GM18511 (cell line): ENCODE results near the gene TUB.

Experiments used
- ATAC-seq: cut with Tn5 transposase; IDR thresholded peaks from one replicate; pipeline ENCODE4 v1.9.1; 2021; ENCODE audit warnings: mild to moderate bottlenecking, moderate library complexity; ENCODE audit not compliant: unreplicated experiment

TUB gene

DNA sequence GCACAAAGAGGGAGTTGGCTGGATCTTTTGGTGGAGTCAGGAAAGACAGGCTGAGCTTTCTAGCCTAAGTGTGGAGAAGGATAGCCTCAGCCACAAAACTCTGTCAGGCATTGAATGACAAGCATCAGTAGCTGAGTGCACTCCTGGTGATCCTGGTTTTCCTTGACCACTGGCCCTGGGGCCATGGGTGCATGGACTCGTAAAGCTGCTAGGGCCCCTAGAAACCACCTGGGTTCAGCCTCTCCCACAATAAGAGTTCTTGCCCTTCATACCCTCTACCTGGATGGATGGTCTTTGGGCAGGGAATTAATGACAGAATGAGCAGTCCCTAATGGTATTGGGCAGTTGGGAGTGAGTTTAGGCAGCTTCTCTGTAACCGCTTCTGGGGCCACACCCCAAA is 22.9 kb downstream of the TUB start:
- no peak for ATAC-seq

DNA sequence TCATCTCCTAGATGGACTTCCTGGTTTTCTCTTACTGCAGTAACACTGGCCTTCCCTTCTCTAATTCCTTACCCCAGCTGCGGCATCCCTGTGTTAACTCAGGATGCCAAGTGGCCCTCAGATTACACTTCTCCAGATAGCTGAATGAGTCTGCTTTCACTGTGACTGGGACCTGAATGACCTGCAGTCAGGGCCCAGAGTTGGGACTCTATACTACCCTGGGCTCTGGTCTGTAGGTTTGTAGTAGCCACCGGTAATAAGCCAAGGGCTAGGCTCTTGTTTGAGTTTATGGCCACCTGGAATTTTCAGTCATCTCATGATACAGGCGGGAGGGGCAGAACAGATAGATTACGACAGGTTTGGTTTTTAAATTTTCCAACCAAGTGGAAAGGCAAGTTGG is 24.1 kb downstream of the TUB start:
- ATAC-seq: no peak

DNA sequence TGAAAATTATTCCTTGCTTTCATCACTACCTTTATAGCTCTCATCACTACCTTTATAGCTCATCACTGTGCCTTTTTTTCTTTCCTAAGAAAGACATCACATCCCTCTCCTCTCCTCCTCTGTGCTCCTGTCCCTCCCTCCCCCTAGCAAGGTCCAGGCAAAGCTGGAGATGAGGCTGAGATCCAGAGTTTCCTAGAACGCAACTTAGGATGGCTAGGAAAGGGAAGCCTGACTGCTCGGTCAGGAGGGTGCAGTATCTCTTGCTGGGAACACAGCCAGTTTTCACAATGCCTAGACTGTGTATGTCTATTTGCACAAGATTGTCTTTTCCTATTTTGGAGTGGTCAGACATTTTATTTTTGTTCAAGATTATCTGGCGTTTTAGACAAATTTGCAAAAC is 24.7 kb downstream of the TUB start:
- no peak for ATAC-seq

DNA sequence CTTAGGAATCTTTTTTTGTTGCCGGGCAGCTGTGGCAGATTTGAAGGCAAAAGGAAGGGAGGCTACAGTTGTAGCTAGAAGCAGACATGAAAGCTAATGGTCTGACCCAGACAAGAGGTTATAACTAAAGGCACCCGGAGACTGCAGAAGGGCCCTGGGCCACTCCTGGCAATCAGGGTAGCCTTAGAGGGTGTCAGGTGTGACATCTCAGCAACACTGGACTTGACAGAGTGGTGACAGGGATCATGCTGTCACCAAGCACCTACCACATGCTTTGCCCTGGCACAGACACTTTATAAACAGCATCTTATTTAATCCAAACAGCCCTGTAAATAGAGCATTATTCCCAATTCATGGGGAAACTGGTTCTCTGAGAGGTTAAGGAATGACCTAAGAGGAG is 25.7 kb downstream of the TUB start:
- no peak for ATAC-seq

DNA sequence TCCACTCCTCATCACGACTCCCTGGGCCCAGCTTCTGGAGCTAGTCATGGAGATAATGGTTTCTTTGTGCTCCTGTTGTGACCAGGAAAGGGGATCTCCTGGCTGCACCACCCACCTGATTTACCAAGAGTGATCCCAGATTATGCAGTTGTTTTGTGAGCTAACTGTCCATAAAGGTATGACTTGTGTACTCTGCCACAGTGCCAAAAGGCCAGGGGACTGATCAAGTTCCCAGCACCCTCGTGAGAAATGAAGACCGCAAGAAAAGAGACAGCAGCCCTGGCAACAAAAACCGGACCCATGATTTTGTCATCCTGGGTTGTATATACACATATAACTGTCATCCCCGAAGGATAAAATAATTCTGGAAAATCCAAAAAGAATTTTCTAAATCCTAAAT is 26.6 kb downstream of the TUB start:
- no peak for ATAC-seq

DNA sequence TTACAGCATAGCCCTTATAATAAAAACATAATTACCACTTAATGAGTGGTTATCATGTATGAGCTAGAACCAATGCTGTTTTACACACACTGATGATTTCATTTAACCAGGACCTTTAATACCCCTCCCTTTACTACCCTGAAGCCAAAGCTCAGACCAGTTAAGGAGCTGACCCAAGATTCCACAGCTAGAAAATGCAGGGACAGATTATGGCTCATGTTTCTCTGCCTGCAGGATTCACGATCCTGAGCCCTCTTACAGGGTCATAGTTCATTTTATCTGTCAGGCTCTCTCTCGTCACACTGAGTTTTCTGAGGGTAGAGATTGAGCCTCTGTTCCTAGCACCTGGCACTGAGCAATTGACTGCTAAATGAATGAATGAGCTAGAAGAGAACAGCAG is 27.4 kb downstream of the TUB start:
- ATAC-seq: no peak

DNA sequence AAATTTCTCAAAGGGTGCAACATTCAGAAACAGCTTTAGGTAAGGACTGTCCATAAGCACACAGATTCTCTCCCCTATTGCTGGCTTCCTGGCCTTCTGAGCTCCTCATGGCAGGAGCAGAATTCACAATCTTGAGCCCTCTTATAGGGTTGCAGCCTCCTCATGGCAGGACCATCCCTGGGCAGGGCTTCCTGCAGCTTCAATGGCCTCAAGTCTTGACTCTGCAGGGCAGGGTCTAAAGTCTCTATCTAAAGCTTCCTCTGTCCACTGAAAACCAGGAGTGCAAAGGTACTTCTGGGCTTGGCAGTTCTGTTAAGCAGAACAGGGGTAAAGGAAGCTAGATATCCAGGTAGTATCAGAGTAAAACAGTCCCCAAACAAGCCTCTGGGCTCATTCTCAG is 28.7 kb downstream of the TUB start:
- no peak for ATAC-seq

DNA sequence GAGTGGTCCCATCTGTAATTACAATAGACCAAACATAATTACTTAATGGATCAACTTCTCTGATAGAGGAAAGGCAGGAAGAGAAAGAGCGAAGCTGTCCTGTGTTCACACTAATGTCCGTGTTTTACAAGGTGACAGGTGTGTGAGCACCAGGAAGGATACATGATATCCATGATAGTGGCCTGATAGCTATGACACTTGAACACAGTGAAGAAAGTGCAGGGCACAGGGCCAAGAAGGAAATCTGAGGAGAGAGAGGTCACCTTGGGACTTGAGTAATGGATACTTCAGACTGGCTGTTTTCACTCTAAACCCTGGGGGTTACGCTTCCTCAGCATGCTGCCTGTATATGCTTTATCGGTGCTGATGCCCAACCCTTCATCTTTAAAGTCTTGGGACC is 29.4 kb downstream of the TUB start:
- no peak for ATAC-seq

DNA sequence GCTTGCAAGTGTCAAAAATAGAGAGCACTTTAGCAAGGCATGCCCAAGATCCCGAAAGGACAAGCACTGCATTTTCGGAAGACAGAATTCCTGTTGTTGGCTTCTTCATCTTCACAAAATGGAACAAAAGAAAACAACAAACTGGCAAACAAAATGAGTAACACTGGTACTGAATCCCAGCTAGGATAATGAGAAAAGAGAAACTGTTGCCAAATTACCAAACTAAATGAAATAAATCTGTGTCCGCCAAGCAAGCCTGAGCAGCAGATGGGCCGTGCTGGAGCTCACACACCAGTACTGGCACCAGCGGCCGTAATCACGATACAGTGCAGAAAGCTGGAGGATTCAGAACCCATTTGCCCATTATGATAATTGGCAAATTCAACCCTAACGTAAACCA is 30.6 kb downstream of the TUB start:
- no peak for ATAC-seq

DNA sequence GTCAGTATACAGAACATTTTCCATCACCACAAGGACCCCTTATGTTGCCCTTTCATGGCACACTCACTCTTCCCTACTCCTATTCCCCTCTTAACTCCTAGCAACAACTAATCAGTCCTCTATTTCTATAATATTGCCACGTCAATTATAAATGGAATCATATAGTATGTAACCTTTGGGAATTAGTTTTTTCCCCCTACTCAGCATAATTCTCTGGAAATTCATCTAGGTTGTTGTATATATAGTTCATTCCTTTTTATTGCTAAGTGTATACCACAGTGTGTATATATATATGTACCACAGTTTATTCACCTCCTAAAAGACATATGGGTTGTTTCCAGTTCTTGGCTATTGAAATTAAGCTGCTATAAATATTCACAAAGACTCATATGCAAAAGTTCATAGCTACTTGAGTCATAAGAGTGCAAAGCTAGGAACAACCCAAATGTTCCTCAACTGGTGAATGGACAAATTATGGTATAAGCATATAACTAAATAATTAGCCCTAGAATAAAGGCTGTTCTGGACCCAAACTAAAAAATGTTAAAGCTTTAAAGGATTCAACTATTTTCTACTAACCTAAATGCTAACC is 41.3 kb downstream of the TUB start:
- no peak for ATAC-seq

DNA sequence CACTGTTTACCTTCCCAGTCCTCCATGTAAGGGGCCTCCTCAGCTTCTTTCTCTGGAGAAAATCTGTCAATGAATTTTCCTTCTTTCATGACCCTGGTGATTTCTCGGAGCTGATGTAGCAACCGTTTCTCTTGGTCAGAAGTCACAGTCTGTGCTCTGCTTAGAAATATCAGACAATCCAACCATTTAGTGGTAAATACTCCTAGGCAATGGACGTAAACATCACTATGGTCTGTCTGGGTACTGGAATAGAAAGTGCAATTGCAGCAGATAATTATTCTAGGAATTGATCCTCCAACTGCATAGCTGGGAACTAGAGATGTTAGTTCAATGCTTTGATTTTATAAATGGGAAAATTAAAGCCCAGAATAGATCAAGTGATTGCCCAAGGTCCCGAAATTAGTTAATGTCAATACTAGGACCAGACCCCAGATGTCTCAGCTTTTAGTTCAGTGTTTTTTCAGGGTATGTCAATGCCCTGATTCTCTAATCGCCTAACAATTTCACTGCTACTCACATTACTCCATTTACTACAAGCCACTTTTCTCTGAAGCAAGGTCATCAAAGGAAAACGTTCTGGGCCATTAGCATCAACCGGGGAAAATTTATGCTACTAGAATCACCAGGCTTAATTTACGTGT is 45.8 kb downstream of the TUB start:
- no peak for ATAC-seq

DNA sequence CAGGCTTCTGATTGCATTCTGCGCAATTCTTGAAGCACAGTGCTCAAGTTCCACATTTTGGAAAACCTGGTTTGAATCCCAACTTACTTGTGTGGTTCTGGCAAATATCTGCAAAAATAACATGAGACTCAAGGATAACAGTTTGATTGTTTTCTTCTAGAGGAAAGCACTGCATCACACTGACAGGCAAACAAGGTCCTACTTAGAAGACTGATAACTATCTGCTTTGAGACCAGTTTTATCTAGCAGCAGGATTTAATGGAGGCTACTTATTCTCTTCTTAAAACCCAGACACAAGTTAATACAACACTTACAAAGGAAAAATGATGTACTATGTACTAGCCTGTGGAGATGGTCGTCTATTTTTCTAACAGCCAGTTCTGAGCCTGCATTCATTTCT is 46.4 kb downstream of the TUB start:
- no peak for ATAC-seq

DNA sequence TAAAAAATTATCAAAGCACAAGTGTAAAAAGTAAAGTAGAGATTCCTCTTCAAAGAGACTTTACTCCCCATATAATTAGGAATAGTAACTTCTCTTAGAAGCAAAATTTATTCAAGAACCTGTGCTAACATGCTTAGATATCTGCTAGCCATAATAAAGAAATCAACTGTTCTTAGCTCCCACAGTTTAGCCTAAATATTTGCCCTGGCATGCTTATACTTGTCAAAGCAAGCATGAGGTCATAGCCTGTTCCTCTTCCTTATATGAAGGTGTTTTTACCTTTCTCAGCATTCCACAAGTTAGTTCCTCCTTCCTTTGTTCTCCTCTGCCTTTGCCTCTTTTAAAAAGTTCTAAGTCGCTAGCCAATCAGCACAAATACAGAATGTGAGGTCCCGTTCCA is 57.5 kb downstream of the TUB start:
- ATAC-seq: no peak

DNA sequence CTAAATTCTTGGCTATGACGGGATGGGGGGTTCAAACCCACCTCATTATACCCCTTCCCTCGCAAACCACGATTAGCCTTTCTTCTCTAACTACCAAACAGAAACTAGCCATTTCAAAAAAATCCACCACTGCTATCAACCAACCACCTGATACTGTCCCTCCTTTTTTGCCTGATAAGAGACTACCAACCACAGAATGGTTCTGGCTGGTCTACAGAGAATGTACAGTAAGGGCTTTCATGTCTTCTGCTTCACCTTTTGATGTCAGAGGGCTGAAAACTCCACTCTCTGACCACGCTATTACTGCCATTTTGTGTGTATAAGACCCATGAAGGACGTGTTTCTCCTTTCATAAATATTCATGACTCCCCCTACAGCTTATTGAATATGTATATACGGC is 68.7 kb downstream of the TUB start:
- ATAC-seq: no peak
